HT1080 (cell line): ENCODE measurements around the gene FAM167B. TPM values are rescaled to one million over a fixed set of nuclear protein-coding genes. Genes with fewer than 3 reads are reported as not detected.

ENCODE experiments used
- DNase-seq: peaks from one replicate; pipeline ENCODE4 v3.0.0-alpha.2; 2015; ENCODE audit warnings: low read depth
- polyA plus RNA-seq, 2 experiments: library from polyadenylated mRNA; depleted of rRNA; stranded (reverse); fragments of >200 nt; gene quantifications; 2 replicates each; pipeline ENCODE4 v1.2.3, GENCODE V29; 2015
- total RNA-seq: library from RNA; depleted of rRNA; stranded (reverse); fragments of >200 nt; shearing (Covaris generic); gene quantifications from 2 replicates; pipeline ENCODE4 v1.2.3, GENCODE V29; 2014; rRNA removed

Gene FAM167B
- 0.17 and 0.95 TPM in 2 replicates for total RNA-seq
- polyA plus RNA-seq (2015; cell fraction: cytosol; rRNA removed) = 1.3 and 1.4 TPM in 2 replicates
- polyA plus RNA-seq (2015; cell fraction: nucleus; rRNA removed) = 1.4 TPM in 2 replicates

DNA sequence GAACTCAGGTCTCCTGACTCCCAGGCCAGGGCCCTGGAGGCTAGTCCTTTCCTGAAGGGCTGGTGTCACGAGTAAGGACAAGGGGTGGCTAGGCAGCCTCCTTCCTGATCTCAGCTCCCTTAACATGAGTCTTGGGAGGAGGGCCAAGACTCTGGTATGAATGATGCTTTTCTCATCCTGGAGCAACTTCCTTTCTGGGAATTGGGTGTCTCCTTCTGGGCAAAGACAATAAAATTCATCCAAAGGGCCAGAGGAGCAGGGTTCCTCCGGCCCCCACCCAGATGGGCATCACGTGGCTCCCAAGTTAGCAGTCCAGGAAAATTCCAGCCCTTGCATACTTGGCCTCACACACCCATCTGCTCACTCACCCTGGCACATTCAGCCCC is at the start of gene FAM167B:
Gene FAM167B, plus strand, starts transcription at position 335 of the 386 bp plus-strand sequence. CDS start 200 bp downstream, outside the sequence.
- DNase-seq = peak; percentile 81

DNA sequence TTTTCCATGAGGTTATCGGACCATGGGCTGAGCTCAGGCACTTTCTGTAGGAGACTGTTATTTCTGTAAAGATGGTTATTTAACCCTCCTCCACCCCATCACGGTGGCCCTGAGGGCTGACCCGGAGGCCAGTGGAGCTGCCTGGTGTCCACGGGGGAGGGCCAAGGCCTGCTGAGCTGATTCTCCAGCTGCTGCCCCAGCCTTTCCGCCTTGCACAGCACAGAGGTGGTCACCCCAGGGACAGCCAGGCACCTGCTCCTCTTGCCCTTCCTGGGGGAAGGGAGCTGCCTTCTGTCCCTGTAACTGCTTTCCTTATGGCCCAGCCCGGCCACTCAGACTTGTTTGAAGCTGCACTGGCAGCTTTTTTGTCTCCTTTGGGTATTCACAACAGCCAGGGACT is 49.2 kb upstream of the FAM167B start:
- no peak for DNase-seq

DNA sequence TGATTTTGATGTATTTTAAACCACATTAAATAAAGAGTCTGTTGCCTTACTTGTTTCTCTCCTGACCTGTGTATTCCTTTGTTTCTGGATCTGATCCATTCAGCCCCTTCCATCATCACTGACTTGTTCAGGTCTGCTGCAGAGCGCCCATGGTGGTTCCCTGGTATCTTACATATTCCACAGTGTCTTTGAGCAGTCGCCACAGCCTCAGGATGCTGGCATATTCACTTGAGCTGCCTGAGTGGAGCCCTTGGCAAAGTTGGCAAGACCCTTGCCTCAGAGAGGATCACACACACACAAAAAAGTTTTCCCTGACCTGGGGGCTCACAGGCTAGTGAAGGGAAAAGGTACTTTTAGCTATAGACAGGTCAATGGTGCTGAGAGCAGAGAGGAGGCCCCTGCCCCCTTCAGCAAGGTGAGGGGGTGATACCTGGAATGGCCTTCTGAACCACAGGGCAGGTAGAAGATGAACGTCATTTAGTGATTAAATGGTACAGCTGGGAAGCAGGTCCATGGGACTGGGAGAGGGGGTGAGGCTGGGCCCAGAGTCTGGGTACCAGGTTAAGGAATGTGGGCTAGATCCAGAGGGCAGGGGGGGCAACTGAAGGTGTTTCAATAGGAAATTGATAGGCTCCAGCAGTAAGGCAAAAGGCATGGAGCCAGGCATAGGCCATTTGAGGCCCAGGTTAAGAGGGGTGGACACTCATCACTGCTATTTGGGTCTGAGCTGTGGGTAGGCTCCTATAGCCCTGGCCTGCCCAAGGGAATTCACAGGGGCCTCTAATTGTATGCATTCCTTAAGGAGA is 48.6 kb upstream of the FAM167B start:
- no peak for DNase-seq

DNA sequence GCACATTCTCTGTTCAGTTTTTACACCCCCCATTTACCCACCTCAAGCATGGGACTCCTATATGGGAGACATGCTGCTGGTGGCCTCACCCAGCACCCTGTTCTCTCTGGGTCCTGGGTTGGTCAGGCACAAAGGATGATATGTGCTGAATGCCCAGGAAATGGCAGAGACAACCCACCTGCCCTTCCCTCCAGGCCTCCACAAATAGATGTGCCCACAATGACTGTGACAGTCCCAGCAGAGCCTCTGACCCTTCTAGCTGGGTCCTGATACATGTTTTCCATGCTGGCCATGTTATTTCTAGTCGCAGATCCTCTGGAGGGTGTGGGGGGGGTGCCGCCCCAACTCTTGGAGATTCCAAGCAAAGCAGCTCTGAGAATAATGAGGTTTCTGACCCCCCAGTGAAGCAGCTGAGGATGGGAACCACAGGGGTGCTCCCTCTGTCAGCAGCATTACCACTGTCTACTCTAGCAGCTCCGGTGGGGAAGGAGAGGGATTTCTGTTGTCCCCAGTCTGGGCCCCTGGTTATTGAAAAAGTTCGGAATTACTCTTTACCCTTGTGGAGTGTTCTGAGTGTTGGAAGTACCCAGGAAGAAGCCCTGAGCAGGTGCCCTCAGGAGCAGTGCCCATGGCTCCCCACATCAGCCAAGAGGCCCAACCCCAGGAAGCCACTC is 47.8 kb upstream of the FAM167B start:
- no peak for DNase-seq

DNA sequence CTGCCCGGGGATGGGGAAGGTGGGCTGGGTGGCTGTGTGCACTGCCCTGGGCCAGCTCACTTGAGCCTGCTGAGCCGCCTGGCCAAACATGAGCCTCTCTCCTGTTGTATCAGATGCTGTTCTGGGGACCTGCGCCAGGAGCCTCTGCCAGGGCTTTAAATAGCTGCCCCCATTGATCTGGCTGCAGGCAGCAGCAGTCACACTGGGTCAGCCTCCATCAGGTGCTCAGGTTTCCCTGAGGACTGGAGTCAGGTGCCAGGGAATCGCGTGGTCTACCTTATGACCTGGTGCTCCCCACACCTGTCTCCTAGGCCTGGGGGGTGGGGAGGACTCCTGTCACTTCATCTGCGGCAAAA is 47.3 kb upstream of the FAM167B start:
- no peak for DNase-seq

DNA sequence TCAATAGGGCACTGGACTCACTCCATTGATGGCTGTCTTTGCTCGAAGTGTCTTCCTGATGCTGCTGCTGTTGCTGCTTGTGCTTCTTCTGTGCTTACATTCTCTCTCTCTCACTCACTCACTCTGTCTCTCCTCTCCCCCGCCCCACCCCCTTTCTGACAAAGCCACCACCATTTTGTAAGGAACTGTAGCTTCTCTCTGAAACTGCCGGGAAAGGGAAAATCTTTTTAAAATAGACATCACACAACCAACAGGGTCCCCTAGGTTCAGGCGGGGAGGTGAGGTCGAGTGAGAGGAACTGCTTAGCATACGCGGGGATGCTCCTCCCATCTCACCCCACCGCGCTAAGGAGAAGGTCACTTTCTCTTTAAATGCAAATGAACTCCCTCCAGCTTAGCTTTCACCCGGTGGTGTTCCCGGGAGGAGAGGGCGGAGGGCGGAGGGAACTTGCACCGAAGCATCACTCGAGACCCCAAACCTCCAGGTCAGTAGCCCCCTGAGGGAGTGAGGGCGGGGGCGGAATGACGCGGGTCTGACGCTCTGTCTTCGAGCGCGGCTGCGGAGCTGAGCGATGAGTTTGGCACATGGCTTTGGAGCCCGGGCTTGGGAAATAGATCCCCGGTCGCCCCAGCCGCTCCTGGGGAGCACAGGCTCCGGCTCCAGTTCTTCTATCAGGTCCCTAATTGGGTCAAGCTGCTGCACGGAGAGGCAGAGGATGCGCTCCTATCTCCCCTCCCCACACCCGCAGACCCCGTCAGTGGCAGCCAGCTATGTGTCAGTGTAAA is 46.6 kb upstream of the FAM167B start, which contains the start of gene CCDC28B:
Gene CCDC28B, plus strand, starts transcription at position 370 of the 785 bp plus-strand sequence. CDS start 1,341 bp downstream, outside the sequence.
- DNase-seq = peak; percentile 61

DNA sequence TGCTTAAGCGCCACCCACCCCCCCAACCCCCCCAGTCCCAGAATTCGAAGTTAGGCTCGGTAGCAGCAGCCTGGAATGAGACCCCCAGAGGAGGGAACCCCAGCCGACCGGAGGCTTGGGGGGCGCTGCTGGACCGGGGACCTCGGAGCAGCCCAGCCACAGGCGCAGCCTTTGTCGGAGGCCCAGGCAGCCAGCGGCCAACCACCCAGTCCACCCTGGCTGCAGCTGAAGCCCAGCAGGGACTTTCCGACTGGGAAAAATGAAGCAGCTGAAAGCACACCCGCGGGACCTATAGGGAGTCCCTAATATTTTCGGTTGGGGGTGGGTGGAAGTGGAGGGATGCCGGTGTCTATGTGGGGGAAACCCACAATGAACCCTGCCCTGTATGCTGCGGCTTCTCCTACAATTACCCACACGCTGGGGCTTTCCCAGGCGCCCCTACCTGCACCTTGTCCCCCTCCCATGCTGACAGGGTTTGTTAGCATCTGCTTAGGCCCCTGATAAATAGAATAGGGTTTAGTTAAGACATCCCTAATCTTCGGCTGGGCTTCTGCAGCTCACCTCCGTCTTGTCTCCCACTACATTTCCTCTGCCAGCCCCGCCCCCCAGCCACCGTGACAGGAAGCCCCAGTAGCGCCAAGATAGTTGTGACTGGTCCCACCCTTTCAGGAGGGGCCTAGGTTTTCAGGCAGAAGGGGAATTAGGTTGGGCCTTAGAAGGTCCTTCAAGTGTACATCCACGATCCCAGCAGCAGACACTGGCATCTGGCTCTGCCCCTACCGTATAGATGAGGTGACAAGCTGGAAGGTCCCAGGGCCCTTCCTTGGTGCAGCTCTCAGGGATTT is 45.8 kb upstream of the FAM167B start:
- DNase-seq = peak; percentile 41

DNA sequence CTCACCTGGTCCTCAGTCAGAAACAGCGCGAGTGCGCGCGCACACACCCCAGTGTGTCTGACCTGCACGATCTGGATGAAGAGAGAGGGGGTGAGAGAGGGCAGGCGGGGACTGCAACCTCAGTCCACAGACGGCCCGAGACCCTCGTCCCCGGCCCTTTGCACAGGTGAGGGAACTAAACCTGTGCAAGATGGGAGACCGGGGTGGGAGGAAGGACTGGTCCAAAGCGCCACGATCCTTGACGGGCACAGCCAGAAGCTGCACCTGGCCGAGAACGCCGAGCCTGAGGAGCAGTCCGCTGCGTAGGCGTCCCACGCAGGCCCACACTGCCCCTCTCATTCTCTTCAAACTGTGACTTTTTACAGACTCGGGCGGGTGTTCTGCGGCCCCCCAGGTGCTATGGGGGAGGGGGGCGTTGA is 42.1 kb upstream of the FAM167B start:
- no peak for DNase-seq

DNA sequence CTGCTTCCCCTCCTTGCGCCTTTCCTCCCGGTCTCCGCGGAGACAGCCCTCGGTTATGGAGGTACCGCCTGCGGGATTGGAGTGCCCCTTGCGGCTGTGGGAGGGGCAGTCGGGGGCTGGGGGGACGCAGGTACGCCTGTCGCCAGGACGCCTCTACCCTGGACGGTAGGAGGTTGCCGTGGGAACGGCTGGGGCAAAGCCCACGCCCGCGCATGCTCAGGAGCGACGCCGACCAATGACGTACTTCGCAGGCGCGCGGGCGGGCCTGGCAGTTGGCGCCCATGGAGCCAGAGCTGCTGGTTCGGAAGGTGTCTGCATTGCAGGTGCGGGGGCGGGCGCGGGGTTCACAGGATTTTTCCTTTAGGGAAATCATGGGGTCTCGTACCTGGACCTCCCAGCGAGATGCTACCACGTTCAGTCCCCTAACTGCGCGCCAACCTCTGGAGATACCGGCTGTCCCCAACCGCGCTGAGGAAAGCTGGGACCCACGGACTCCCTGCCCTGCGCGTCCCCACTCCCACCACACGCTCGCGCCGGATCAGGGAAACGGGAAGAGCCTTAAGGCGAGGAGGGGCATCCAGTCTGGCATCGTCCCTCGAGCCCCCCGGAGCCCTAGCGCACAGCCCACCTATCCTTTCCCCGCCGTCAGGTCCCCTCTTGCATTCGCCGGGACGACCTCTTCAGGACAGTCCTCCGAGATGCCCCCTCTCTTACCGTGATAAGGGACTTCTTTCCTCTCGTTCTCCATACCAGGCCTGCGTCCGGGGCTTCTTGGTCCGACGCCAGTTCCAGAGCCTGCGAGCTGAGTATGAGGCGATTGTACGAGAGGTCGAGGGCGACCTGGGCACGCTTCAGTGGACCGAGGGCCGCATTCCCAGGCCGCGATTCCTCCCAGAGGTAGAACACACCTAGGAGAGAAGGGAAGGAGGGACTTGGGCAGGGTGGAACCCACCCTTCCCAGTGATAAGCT is 41.3 kb upstream of the FAM167B start, which contains the start of gene IQCC:
Gene IQCC, plus strand, starts transcription at position 271 of the 970 bp plus-strand sequence. Its CDS starts 11 bp downstream, at position 282.
- peak; percentile 73 for DNase-seq

DNA sequence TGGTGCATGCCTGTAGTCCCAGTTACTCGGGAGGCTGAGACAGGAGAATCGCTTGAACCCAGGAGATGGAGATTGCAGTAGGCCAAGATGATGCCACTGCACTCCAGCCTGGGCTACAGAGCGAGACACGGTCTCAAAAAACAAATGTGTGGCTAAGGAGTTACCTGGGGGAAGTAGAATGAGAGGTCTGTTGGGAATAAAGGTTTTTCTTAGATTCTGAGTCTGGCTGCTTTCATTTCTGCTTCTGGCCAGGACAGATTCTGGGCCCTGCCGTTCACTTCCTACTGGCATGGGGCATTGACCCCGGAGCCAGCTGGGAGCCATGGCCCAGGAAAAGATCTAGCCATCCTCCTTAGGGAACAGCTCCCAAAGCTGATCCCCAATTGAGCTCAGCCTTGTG is 38.6 kb upstream of the FAM167B start:
- DNase-seq = no peak

DNA sequence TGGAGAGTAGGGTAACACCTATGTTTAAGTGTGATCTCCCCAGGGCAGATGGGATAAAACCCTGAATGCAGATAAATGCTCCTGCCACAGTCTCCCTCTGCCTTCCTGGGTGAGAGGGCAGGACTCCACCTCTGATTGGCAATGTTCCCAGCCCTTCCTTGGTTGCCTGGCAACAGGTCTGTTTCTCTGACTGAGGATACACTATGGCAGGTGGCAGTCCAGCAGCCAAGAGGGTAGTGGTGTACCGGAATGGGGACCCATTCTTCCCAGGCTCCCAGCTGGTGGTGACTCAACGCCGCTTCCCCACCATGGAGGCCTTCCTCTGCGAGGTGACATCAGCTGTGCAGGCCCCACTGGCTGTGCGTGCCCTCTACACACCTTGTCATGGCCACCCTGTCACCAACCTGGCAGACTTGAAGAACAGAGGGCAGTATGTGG is 38.1 kb upstream of the FAM167B start, which contains the start of gene DCDC2B:
Gene DCDC2B, plus strand, starts transcription at position 199 of the 438 bp plus-strand sequence. Its CDS starts 5 bp downstream, at position 204.
- peak; percentile 65 for DNase-seq

DNA sequence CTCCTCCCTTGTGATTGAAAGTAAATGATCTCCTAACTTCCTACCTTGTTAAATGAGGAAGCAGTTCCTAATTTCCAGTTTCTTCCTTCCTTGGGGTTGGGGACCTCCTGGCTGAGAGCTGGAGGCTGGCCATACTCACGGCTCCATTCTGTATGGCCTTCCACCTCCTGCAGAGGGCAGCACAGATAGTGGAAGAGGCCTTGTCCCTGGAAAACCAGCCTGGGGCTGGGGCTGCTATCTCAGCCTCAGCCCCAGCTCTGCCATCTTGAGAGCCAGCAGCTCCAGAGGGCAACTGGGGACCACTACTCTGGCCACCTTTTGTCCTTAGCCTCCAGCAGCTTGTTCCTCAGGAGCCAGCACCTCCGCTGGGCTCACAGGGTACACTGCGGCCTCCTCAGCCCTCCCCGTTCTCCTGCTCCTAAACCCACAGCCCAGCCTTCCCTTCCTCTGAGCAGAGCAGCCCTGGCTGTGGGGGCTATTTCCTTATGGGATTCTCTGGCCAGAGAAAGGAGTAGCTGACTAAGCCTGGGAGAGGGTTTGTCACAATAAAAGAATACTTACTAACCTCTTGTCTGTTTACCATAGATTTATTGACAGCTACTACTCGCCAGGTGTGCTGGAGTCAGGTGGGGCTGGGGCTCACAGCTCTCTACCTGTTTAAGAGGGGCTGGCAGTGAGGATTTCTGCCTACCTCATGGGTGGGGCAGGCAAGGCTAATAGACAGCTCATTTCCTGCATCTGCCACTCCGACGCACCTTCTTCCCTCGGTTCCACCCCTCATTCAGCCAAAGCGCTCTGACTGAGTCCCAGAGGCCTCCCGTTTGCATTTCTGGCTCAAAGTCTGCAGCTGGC is 31.2 kb upstream of the FAM167B start:
- peak; percentile 65 for DNase-seq

DNA sequence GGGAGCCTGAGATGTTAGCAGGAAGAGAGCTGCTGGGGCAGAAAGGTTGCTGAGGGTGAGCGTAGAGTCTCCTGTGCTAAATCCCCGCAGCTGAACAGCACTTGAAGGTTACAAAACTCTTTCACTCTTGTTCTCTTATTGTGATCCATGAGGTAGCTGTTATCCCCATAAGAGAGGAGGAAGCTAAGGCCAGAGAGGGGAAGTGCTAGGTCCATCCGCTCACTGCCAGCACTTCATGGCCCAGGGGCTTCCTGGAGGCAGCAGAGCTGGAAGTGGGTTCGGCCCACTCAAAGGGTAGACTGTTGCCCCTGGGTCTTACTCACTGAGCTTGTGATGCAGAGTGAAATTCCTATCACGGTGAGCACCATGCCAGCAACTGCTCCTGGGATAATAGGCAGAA is 30.5 kb upstream of the FAM167B start:
- no peak for DNase-seq

DNA sequence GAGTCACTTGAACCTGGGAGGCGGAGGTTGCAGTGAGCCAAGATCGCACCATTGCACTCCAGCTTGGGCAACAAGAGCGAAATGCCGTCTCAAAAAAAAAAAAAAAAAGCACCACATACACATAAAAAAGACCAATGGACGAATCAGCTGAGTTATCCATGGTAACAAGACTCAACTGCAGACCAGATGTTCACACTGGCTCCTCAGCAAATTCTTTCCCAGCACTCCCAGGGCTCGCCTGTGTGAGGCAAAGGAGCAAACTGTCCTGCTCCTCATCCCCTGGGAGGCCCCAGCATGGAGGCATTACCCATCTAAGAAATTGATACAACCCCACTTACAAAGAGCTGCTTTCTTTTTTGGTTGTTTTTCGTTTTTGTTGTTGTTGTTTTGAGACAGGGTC is 28.0 kb upstream of the FAM167B start:
- DNase-seq = no peak

DNA sequence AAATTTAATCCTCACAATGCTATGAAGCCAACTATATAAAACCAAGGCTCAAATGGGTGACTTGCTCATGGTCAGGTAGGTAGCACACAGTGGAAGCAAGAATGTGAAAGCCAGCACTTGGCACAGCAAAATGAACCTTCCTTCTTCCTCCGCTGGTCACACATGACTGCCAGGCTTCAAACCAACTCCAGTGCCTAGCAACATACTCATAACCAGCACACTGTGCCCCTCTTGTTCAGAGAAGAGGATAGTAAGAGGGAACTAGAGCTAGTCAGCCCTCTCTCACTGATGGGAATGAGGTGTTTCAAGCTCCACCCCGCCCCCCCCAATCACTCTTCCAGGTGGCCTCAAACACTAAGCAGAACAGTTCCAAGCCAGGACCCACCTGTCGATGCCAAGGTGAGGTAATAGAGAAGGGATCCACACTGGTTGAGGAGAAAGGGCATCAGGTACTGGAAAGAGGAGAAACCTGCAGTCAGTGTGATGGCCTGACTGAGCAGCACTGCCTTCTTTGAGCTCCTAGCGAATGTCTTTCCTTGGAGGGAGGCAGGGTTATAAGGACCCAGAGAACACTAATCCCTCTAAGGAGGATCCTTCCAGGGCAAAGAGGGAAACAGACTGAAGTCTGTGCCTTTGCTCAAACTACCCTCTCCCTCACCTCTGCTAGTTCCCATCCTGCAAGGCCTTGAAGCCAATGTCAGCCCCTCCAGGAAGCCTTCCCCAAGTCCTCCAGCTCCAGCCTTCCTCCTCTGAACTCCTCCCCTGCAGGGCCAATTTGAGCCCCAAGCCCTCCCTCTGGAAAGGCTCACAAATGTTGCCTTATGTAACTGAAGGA is 26.1 kb upstream of the FAM167B start:
- DNase-seq = no peak

DNA sequence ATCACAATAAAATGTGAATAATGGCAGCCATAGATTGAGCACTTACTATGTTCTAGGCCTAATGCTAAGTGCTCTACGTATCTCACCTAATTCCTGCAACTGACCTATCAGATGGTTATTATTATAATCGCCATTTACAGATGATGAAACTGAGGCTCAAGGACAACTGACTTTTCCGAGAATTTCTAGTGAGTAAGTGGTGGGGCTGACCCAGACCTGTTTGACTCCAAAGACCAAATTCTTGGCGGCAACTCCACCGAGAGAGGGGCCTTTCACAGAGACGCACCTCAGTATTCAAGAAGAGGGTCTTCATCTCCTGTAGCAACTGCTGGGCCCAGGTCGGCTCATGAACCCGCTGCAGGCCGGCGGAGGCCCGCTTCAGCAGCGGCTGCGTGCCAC is 25.4 kb upstream of the FAM167B start:
- DNase-seq = no peak
